ENCODE results near the gene WDR86.

- TF ChIP-seq CTCF (IDR thresholded peaks at IDR 0.05; ENCODE audit: insufficient read depth, low read length) (no peak), POLR2AphosphoS5 (IDR thresholded peaks at IDR 0.05; ENCODE audit: low read depth) (no peak), REST (IDR thresholded peaks at IDR 0.05; ENCODE audit: insufficient replicate concordance, low read depth) (no peak), GABPA (IDR thresholded peaks at IDR 0.05; ENCODE audit: low read depth) (no peak)
Observed at GRCh38 chr7:151425670-151426440, 16.0 kb upstream of the WDR86 start.

Data from HL-60 (cell line).